K562 (cell line): ENCODE data around the gene DBP. TPM values are rescaled to one million over a fixed set of nuclear protein-coding genes. Genes with fewer than 3 reads are reported as not detected.

Experiments
- CHD4 ChIP-seq: fragments of 200-600 bp; sonication (generic); IDR thresholded peaks from 3 replicates; pipeline ENCODE4 v1.6.1; 2012; ENCODE audit warnings: low read depth, mild to moderate bottlenecking, mixed read lengths, low read length, inconsistent platforms; ENCODE audit not compliant: insufficient read depth, insufficient replicate concordance, poor library complexity, severe bottlenecking
- ILK ChIP-seq: fragments of 450-650 bp; IDR thresholded peaks from 2 replicates; pipeline ENCODE4 v1.6.1; 2016; ENCODE audit warnings: missing genetic modification characterization, low read depth, mild to moderate bottlenecking, missing compliant biosample characterization, moderate library complexity, borderline replicate concordance
- MAZ ChIP-seq, 2 experiments: fragments of 450-650 bp in 1 of 2; sonication (generic) in 1 of 2; formaldehyde crosslinking; IDR thresholded peaks in 1 of 2; conservative IDR thresholded peaks in 1 of 2; 2 replicates each; pipeline versions ENCODE4 v1.4.0 to v1.5.0; 2020; ENCODE audit warnings: mild to moderate bottlenecking in 1 of 2, missing genetic modification reagents in 1 of 2
- PRPF4 ChIP-seq: fragments of 200-400 bp; formaldehyde crosslinking; IDR thresholded peaks from one replicate; pipeline ENCODE4 v1.6.1; 2017; ENCODE audit warnings: low read length, low read depth, mild to moderate bottlenecking; ENCODE audit not compliant: insufficient read depth, poor library complexity, severe bottlenecking
- REST ChIP-seq, 2 experiments: fragments of 450-650 bp; formaldehyde crosslinking in 1 of 2; IDR thresholded peaks; 2 replicates each; pipeline versions ENCODE4 v1.4.0 to v1.6.1; 2014 to 2020; ENCODE audit warnings: mild to moderate bottlenecking in 2 of 2, borderline replicate concordance in 1 of 2, low read depth in 1 of 2
- ZKSCAN3 ChIP-seq: fragments of 250-450 bp; sonication (Bioruptor Pico); IDR thresholded peaks from 2 replicates; pipeline ENCODE4 v1.4.0; 2020
- ZNF23 ChIP-seq: fragments of 250-450 bp; sonication (Bioruptor Pico); IDR thresholded peaks from 2 replicates; pipeline ENCODE4 v1.4.0; 2020; ENCODE audit warnings: mild to moderate bottlenecking
- ZNF253 ChIP-seq: fragments of 250-450 bp; sonication (Bioruptor Pico); conservative IDR thresholded peaks from 2 replicates; pipeline ENCODE4 v1.6.1; 2021; ENCODE audit warnings: mild to moderate bottlenecking
- polyA plus RNA-seq, 8 experiments: library from polyadenylated mRNA; depleted of rRNA in 4 of 8; stranded (reverse) in 5 of 8; unstranded in 3 of 8; fragments of >200 nt; fragmentation: Nextera tagmentation in 2 of 8; fragmentation: Illumina TruSeq in 1 of 8; extraction: Ambion mirVana in 2 of 8; extraction: Trizol in 1 of 8; gene quantifications; 2 replicates each; pipeline versions ENCODE4 v1.2.1 to v1.2.3, GENCODE V29; 2011 to 2014; ENCODE audit warnings: inconsistent platforms in 1 of 8, missing spikeins in 1 of 8
- total RNA-seq, 7 experiments: library from RNA; depleted of rRNA in 6 of 7; stranded (reverse); fragments of >200 nt in 6 of 7; fragmentation: Illumina TruSeq in 2 of 7; extraction: Trizol in 2 of 7; gene quantifications; 2 replicates each; pipeline versions ENCODE4 v1.2.1 to v1.2.3, GENCODE V29; 2011 to 2021; ENCODE audit warnings: low replicate concordance in 1 of 7
- TF ChIP-seq, protein P1 (sequence below): fragments of 450-650 bp; IDR thresholded peaks from 2 replicates; pipeline ENCODE4 v1.6.1; 2016; ENCODE audit warnings: low read depth

DBP gene
- total and polyA plus RNA-seq, 9 of the 15 experiments (the other 6 are each of a cell fraction or from before 2014, with no cell fraction given): 0.25 to 5.5 (median 1.8) TPM

- TF ChIP-seq, protein P1, sequence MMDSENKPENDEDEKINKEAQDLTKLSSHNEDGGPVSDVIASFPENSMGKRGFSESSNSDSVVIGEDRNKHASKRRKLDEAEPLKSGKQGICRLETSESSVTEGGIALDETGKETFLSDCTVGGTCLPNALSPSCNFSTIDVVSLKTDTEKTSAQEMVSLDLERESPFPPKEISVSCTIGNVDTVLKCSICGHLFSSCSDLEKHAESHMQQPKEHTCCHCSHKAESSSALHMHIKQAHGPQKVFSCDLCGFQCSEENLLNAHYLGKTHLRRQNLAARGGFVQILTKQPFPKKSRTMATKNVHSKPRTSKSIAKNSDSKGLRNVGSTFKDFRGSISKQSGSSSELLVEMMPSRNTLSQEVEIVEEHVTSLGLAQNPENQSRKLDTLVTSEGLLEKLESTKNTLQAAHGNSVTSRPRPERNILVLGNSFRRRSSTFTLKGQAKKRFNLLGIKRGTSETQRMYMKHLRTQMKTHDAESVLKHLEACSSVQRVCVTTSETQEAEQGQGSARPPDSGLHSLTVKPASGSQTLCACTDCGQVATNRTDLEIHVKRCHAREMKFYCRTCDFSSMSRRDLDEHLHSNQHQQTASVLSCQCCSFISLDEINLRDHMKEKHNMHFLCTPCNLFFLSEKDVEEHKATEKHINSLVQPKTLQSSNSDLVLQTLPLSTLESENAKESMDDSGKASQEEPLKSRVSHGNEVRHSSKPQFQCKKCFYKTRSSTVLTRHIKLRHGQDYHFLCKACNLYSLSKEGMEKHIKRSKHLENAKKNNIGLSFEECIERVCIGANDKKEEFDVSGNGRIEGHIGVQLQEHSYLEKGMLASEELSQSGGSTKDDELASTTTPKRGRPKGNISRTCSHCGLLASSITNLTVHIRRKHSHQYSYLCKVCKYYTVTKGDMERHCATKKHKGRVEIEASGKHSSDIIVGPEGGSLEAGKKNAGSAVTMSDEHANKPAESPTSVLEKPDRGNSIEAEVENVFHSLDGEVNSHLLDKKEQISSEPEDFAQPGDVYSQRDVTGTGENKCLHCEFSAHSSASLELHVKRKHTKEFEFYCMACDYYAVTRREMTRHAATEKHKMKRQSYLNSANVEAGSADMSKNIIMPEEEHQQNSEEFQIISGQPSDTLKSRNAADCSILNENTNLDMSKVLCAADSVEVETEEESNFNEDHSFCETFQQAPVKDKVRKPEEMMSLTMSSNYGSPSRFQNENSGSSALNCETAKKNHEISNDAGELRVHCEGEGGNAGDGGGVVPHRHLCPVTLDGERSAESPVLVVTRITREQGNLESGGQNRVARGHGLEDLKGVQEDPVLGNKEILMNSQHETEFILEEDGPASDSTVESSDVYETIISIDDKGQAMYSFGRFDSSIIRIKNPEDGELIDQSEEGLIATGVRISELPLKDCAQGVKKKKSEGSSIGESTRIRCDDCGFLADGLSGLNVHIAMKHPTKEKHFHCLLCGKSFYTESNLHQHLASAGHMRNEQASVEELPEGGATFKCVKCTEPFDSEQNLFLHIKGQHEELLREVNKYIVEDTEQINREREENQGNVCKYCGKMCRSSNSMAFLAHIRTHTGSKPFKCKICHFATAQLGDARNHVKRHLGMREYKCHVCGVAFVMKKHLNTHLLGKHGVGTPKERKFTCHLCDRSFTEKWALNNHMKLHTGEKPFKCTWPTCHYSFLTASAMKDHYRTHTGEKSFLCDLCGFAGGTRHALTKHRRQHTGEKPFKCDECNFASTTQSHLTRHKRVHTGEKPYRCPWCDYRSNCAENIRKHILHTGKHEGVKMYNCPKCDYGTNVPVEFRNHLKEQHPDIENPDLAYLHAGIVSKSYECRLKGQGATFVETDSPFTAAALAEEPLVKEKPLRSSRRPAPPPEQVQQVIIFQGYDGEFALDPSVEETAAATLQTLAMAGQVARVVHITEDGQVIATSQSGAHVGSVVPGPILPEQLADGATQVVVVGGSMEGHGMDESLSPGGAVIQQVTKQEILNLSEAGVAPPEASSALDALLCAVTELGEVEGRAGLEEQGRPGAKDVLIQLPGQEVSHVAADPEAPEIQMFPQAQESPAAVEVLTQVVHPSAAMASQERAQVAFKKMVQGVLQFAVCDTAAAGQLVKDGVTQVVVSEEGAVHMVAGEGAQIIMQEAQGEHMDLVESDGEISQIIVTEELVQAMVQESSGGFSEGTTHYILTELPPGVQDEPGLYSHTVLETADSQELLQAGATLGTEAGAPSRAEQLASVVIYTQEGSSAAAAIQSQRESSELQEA: no peak
- no peak for TF ChIP-seq ZKSCAN3 (CRISPR knock-in tag)
- no peak for TF ChIP-seq ZNF23
- TF ChIP-seq MAZ (CRISPR knock-in tag; conservative IDR thresholded peaks at IDR 0.05 in 1 of 2, IDR thresholded peaks at IDR 0.05 in 1 of 2): peak; percentile 17 to 50; a peak in 1 of 4 replicates
- peak; percentile 83; the same call in 1 of the 2 replicates for TF ChIP-seq ZNF253
- no peak for TF ChIP-seq ILK (tag)
- TF ChIP-seq PRPF4: no peak
- TF ChIP-seq REST (IDR thresholded peaks at IDR 0.05; ENCODE audit: borderline replicate concordance): 0 out of 2 replicates have a peak, but pooled peaks have one; percentile 8
- no peak for TF ChIP-seq REST (CRISPR knock-in tag; IDR thresholded peaks at IDR 0.05; ENCODE audit: low read depth)
- TF ChIP-seq CHD4: no peak
Measured at GRCh38 chr19:48614436-48615230, 22.5 kb downstream of the DBP start, which contains the start of gene FAM83E (continued).
